Measurements from ENCODE around the gene MOG.
"Not testable (repeated sequence)": the region's sequence is repeated elsewhere in the genome, so short reads cannot be mapped to it uniquely, and the experiment has no call there.

Gene MOG

GRCh38 chr6:29637247-29637646, 19.6 kb upstream of the MOG start:
- in situ Hi-C loops (cut with HindIII; ENCODE audit: low sequenced_read_pairs): no loop called here

GRCh38 chr6:29641430-29642148, 15.3 kb upstream of the MOG start:
- in situ Hi-C loops (cut with HindIII; ENCODE audit: low sequenced_read_pairs): loop anchor here (5.0 kb wide), 2 partner anchors 44 to 191 kb away; no protein-coding TSS in a partner anchor

GRCh38 chr6:29647927-29648642, 8.8 kb upstream of the MOG start:
- in situ Hi-C loops (cut with HindIII; ENCODE audit: low sequenced_read_pairs): no loop called here

- in situ Hi-C loops (cut with HindIII; ENCODE audit: low sequenced_read_pairs): no loop called here
Measured at GRCh38 chr6:29649701-29650673, 6.9 kb upstream of the MOG start.

- in situ Hi-C loops (cut with HindIII; ENCODE audit: low sequenced_read_pairs): no loop called here
Measured at GRCh38 chr6:29651413-29652197, 5.3 kb upstream of the MOG start.

- in situ Hi-C loops (cut with HindIII; ENCODE audit: low sequenced_read_pairs): no loop called here
Measured at GRCh38 chr6:29652198-29652584, 4.7 kb upstream of the MOG start.

GRCh38 chr6:29653452-29654038, 3.3 kb upstream of the MOG start:
- in situ Hi-C loops (cut with HindIII; ENCODE audit: low sequenced_read_pairs): no loop called here

- in situ Hi-C loops (cut with HindIII; ENCODE audit: low sequenced_read_pairs): no loop called here
Measured at GRCh38 chr6:29655658-29656057, 1.2 kb upstream of the MOG start.

GRCh38 chr6:29656157-29656556, 735 bp upstream of the MOG start:
- in situ Hi-C loops (cut with HindIII; ENCODE audit: low sequenced_read_pairs): no loop called here

- in situ Hi-C loops (cut with HindIII; ENCODE audit: low sequenced_read_pairs): no loop called here
Measured at GRCh38 chr6:29661071-29661470, 4.2 kb downstream of the MOG start.

- in situ Hi-C loops (cut with HindIII; ENCODE audit: low sequenced_read_pairs): not testable (repeated sequence)
Measured at GRCh38 chr6:29661502-29662141, 4.7 kb downstream of the MOG start.

- in situ Hi-C loops (cut with HindIII; ENCODE audit: low sequenced_read_pairs): no loop called here
Measured at GRCh38 chr6:29663300-29664042, 6.6 kb downstream of the MOG start.

GRCh38 chr6:29665942-29666825, 9.3 kb downstream of the MOG start:
- in situ Hi-C loops (cut with HindIII; ENCODE audit: low sequenced_read_pairs): no loop called here

GRCh38 chr6:29666826-29667130, 9.9 kb downstream of the MOG start:
- in situ Hi-C loops (cut with HindIII; ENCODE audit: low sequenced_read_pairs): no loop called here

GRCh38 chr6:29667158-29667557, 10.3 kb downstream of the MOG start:
- in situ Hi-C loops (cut with HindIII; ENCODE audit: low sequenced_read_pairs): no loop called here

GRCh38 chr6:29671026-29671425, 14.1 kb downstream of the MOG start:
- in situ Hi-C loops (cut with HindIII; ENCODE audit: low sequenced_read_pairs): no loop called here

GRCh38 chr6:29672116-29672515, 15.2 kb downstream of the MOG start:
- in situ Hi-C loops (cut with HindIII; ENCODE audit: low sequenced_read_pairs): not testable (repeated sequence)

GRCh38 chr6:29673161-29673560, 16.3 kb downstream of the MOG start:
- in situ Hi-C loops (cut with HindIII; ENCODE audit: low sequenced_read_pairs): no loop called here
